IPS-20b (cell line): Measurements from ENCODE around the gene PRR35.

Source experiments
- H3K27ac ChIP-seq: one replicate; pipeline ENCODE4 v1.5.1; 2013; ENCODE audit warnings: low read length
- H3K27me3 ChIP-seq: 2 replicates; pipeline ENCODE4 v1.6.1; 2013; ENCODE audit warnings: mild to moderate bottlenecking, low read length, inconsistent platforms; ENCODE audit not compliant: insufficient read depth
- H3K36me3 ChIP-seq: 2 replicates; pipeline ENCODE4 v1.6.1; 2013; ENCODE audit warnings: low read depth, mild to moderate bottlenecking, inconsistent platforms, low read length, moderate library complexity; ENCODE audit not compliant: insufficient read depth
- H3K4me1 ChIP-seq: 2 replicates; pipeline ENCODE4 v1.6.1; 2013; ENCODE audit warnings: mild to moderate bottlenecking, control low read depth, inconsistent platforms, low read length, moderate library complexity; ENCODE audit not compliant: insufficient read depth
- H3K4me3 ChIP-seq: 2 replicates; pipeline ENCODE4 v1.5.1; 2013; ENCODE audit warnings: mild to moderate bottlenecking, low read length, inconsistent platforms
- H3K9ac ChIP-seq: 2 replicates; pipeline ENCODE4 v1.6.1; 2013; ENCODE audit warnings: low read depth, mild to moderate bottlenecking, inconsistent platforms, low read length, moderate library complexity
- H3K9me3 ChIP-seq: 2 replicates; pipeline ENCODE4 v1.6.1; 2013; ENCODE audit warnings: mild to moderate bottlenecking, low read depth, low read length, inconsistent platforms; ENCODE audit not compliant: insufficient read depth

Gene PRR35

DNA sequence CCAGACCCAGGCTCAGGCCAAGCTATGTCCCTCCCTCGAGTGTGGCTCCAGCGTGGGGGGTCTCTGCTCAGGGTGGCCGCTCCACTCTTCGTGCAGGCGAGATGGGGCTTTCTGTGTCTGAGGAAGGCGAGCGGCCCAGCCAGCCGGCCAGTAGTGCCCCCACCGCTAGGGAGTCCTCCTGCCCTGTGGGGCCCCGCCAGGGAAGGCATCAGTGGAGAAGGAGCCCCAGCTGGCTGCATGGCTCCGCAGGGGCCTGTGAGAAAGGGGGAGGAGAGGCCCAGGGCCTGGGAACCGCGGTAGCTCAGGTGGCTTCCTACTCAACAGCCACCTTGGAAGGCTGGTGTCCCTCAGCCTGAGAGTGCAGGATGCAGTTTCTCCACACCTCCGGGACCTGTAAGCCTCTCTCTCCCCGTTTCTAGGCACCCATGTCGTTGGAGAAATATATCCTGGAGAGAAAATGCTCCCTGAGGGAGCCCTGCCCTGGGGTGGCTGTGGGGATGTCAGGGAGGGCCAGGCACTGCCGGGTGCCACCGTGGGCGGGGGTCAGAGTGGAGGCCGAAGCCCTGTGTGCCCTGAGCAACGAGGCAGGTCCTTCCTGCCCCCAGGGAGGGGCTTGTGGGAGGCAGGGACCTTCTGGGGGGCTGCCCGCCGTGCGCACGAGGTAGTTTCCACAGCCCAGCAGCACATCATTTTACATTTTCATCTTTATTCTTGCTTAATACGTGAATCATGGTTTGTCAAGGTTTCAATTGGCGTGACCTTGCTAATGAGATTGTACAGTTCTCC, 12.9 kb downstream of the PRR35 start:
- Histone ChIP-seq H3K9ac (no peak overlapping the region), H3K4me1 (peaks cover 2% of the 10 kb centered on the region; the same call in 1 of the 2 replicates), H3K27ac (no peak overlapping the region), H3K9me3 (no peaks in the 10 kb centered on the region), H3K27me3 (no peaks in the 10 kb centered on the region), H3K36me3 (0 out of 2 replicates have a peak, but pooled peaks cover 6% of the 10 kb centered on the region), H3K4me3 (no peak overlapping the region)

DNA sequence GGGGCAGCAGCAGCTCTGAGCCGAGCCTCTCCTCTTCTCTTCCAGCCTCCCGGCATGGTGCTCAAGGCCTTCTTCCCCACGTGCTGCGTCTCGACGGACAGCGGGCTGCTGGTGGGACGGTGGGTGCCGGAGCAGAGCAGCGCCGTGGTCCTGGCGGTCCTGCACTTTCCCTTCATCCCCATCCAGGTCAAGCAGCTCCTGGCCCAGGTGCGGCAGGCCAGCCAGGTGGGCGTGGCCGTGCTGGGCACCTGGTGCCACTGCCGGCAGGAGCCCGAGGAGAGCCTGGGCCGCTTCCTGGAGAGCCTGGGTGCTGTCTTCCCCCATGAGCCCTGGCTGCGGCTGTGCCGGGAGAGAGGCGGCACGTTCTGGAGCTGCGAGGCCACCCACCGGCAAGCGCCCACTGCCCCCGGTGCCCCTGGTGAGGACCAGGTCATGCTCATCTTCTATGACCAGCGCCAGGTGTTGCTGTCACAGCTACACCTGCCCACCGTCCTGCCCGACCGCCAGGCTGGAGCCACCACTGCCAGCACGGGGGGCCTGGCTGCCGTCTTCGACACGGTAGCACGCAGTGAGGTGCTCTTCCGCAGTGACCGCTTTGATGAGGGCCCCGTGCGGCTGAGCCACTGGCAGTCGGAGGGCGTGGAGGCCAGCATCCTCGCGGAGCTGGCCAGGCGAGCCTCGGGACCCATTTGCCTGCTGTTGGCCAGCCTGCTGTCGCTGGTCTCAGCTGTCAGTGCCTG, 14.0 kb downstream of the PRR35 start:
- no peaks in the 10 kb centered on the region for H3K27me3 ChIP-seq
- no peaks in the 10 kb centered on the region for H3K9me3 ChIP-seq
- H3K4me3 ChIP-seq, result no peak overlapping the region
- H3K9ac ChIP-seq, result no peak overlapping the region
- H3K36me3 ChIP-seq, result 0 out of 2 replicates have a peak, but pooled peaks cover 6% of the 10 kb centered on the region
- H3K4me1 ChIP-seq, result no peaks in the 10 kb centered on the region; the same call in 1 of the 2 replicates
- no peak overlapping the region for H3K27ac ChIP-seq

GRCh38 chr16:575354-576196, 15.4 kb downstream of the PRR35 start:
- H3K9me3 ChIP-seq, result no peaks in the 10 kb centered on the region
- H3K36me3 ChIP-seq, result 0 out of 2 replicates have a peak, but pooled peaks cover 6% of the 10 kb centered on the region
- H3K4me1 ChIP-seq, result no peaks in the 10 kb centered on the region
- H3K27ac ChIP-seq, result no peak overlapping the region
- no peak overlapping the region for H3K4me3 ChIP-seq
- H3K9ac ChIP-seq, result no peak overlapping the region
- H3K27me3 ChIP-seq, result no peaks in the 10 kb centered on the region

DNA sequence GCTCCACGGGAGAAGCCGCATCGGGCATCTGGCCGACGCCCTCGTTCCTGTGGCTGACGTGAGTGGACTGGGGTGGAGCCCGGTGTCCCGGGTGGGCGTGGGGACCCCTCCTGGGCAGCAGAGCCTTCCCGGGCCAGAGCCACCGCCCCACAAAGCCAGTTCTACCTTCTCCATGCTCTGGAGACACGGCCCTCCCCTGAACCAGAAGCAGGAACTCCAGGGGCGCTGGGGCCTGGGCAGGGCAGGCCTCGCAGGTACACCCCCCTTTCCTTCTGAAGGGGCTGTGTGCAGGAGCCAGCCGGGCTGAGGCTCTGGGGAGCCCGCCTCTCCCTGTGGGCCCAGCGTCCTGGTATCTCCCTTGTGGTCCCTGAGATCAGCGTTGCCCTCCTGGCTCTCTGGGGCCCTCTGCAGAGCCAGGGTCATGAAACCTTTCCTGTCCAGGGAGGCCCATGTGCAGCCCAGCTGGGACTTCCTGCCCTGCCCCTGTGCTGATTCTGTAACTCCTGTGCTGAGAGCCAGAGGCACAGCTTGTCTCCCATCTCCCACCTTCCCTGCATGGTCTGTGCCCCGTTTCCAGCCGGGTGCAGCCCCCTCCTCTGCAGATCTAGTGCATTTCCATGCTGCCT, 16.1 kb downstream of the PRR35 start:
- Histone ChIP-seq H3K9ac (no peak overlapping the region), H3K4me3 (no peak overlapping the region), H3K36me3 (0 out of 2 replicates have a peak, but pooled peaks cover 6% of the 10 kb centered on the region), H3K27me3 (no peaks in the 10 kb centered on the region), H3K4me1 (no peaks in the 10 kb centered on the region), H3K9me3 (no peaks in the 10 kb centered on the region), H3K27ac (no peak overlapping the region)

GRCh38 chr16:576823-577201, 16.6 kb downstream of the PRR35 start:
- Histone ChIP-seq H3K9ac (no peak overlapping the region), H3K36me3 (0 out of 2 replicates have a peak, but pooled peaks cover 6% of the 10 kb centered on the region), H3K4me3 (no peak overlapping the region), H3K4me1 (no peaks in the 10 kb centered on the region), H3K9me3 (no peaks in the 10 kb centered on the region), H3K27ac (no peak overlapping the region), H3K27me3 (no peaks in the 10 kb centered on the region)

- Histone ChIP-seq H3K27me3 (no peaks in the 10 kb centered on the region), H3K4me3 (no peak overlapping the region), H3K4me1 (no peaks in the 10 kb centered on the region), H3K9ac (no peak overlapping the region), H3K36me3 (0 out of 2 replicates have a peak, but pooled peaks cover 6% of the 10 kb centered on the region), H3K27ac (no peak overlapping the region), H3K9me3 (no peaks in the 10 kb centered on the region)
Observed at GRCh38 chr16:577796-578195, 17.6 kb downstream of the PRR35 start.

DNA sequence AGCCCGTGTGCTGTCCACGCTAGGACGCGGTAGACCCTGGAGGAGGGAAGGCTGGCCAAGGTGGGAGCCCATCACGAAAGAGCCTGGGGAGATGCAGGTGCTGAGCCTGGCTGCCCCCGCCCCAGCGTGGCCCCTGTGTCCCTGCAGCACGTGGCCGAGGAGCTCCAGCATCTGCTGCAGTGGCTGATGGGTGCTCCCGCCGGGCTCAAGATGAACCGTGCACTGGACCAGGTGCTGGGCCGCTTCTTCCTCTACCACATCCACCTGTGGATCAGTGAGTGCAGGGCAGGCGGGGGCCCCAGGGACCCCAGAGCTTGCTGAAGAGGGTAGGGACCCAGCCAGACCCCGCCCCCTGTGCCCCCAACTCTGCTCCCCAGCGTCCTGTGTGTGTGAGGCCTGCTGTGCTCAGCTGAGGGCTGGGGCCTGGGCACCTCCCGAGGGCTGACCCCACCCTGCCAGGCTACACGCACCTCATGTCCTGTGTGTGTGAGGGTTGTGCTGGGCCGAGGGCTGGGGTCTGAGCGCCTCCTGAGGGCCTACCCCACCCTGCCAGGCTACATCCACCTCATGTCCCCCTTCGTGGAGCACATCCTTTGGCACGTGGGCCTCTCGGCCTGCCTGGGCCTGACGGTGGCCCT, 18.2 kb downstream of the PRR35 start:
- Histone ChIP-seq H3K4me1 (peaks cover 4% of the 10 kb centered on the region; the same call in 1 of the 2 replicates), H3K27ac (no peak overlapping the region), H3K4me3 (no peak overlapping the region), H3K9me3 (no peaks in the 10 kb centered on the region), H3K36me3 (0 out of 2 replicates have a peak, but pooled peaks cover 6% of the 10 kb centered on the region), H3K27me3 (peaks cover 4% of the 10 kb centered on the region; the same call in 1 of the 2 replicates), H3K9ac (no peak overlapping the region)

DNA sequence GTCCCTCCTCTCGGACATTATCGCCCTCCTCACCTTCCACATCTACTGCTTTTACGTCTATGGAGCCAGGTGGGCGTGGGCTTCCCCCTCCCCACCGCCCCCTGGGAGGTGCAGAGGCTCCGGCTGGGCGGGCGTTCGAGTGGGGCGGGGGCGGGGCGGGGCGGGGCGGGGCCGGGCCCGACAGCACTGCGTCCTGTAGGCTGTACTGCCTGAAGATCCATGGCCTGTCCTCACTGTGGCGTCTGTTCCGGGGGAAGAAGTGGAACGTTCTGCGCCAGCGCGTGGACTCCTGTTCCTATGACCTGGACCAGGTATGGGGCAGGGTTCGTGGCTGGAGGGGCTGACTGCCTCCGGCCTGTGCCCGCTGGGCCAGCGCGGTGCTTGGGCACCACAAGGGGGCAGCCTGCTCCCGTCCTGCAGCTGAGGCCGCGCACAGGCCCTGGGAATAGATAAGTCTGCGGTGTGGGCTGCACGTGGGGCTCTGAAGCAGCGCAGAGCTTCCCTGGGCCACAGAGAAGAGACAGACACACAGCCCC, 18.7 kb downstream of the PRR35 start:
- peaks cover 9% of the 10 kb centered on the region for H3K27me3 ChIP-seq
- no peak overlapping the region for H3K27ac ChIP-seq
- H3K36me3 ChIP-seq, result 0 out of 2 replicates have a peak, but pooled peaks cover 6% of the 10 kb centered on the region
- no peaks in the 10 kb centered on the region for H3K9me3 ChIP-seq
- peak overlapping the region; percentile 55 for H3K4me3 ChIP-seq
- H3K4me1 ChIP-seq, result peaks cover 4% of the 10 kb centered on the region; the same call in 1 of the 2 replicates
- H3K9ac ChIP-seq, result no peak overlapping the region

DNA sequence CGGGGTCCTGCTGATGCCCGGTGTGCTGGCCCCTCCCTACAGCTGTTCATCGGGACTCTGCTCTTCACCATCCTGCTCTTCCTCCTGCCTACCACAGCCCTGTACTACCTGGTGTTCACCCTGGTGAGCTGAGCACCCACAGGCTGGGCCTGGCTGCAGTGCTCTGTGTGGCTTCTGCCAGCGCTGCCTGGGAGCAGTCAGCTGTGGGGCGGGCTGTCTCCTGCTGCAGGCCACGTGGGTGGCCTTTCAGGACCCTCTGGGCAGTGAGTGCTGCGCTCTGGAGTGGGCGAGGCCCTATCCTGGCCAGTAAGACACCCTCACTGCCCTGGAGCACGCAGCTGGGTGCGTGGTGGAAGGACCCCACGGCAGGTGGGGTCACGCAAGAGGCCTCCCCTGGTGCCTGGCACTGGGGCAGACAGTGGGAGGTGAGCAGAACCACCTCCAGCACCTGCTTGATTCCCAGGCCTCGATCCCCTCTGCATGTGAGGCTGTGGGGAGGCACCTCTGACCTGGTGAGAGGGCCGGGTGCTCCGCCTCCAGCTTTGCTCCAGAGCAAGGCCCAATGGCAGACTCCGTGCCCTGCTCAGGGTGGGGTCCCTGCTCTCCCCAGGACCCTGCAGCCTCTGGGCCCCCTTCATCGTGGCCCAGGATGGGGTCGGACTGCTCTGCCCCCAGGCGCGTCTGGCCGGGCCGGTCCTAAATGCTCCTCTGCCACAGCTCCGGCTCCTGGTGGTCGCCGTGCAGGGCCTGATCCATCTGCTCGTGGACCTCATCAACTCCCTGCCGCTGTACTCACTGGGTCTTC, 20.1 kb downstream of the PRR35 start:
- Histone ChIP-seq H3K27ac (no peak overlapping the region), H3K4me3 (no peak overlapping the region), H3K4me1 (peaks cover 4% of the 10 kb centered on the region; the same call in 1 of the 2 replicates), H3K9ac (no peak overlapping the region), H3K9me3 (no peaks in the 10 kb centered on the region), H3K27me3 (peaks cover 16% of the 10 kb centered on the region), H3K36me3 (no peaks in the 10 kb centered on the region)

DNA sequence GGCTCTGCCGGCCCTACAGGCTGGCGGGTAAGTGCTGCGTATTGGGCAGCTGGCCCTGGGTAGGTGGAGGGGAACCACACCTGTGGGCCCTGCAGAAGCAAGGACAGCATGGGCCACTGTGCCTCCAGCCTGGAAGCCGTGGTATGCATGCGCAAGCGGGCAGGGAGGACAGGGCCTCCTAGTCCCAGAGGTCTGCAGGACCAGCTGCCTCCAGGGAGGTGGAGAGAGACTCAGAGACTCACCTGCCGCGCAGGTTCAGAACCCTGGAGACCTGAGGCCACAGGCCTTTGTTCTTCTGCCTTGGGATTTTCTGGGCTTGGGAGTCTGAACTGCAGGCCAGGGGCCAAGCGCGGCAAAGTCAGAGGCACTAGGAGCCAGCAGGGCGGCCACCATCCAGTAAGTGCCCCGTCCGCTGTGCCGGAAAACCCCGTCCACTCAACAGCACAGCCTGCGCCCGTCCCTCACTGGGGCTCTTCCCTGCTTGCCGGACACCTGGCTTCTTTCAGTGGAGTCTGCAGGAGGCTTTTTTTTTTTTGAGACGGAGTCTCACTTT, 20.8 kb downstream of the PRR35 start:
- peaks cover 4% of the 10 kb centered on the region; the same call in 1 of the 2 replicates for H3K4me1 ChIP-seq
- no peak overlapping the region for H3K27ac ChIP-seq
- H3K9ac ChIP-seq, result no peak overlapping the region
- no peak overlapping the region for H3K4me3 ChIP-seq
- no peaks in the 10 kb centered on the region for H3K36me3 ChIP-seq
- no peaks in the 10 kb centered on the region for H3K9me3 ChIP-seq
- peaks cover 23% of the 10 kb centered on the region for H3K27me3 ChIP-seq
